NCI-H748 (cell line): ENCODE measurements around the gene MIPOL1.
"Not testable (repeated sequence)": the region's sequence is repeated elsewhere in the genome, so short reads cannot be mapped to it uniquely, and the experiment has no call there.

Source experiments
- DNase-seq: peaks from one replicate; lab custom pipeline; 2025; ENCODE audit not compliant: unreplicated experiment; lab: John Stamatoyannopoulos, UW

The MIPOL1 gene

DNA sequence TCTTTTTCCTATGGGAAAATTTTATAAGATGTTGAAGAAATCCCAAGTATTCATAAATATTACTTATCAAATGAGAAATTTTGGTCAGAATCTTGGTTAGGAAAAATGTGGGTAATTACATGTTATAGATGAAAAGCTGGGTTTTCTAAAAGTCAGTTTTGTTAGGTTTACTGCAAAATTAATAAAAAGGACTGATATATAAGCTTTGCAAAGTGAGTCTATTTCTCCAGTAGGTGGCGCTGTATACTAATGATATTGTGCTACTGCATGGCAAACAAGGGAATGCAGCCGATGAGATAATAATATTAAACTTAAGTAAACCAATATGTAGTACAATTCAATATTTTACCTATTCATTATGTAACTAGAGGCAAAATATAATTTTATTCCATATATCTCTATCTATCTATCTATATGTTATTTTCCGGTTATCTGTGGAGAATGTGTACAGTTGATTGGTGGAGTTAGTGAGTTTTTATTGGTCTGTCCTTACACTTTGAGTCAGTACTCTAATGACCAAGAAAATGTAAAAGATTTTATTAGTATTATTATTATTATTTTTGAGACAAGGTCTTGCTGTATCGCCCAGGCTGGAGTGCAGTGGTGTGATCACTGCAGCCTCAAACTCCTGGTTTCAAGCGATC is 32.9 kb downstream of the MIPOL1 start:
- DNase-seq: peak; percentile 81

DNA sequence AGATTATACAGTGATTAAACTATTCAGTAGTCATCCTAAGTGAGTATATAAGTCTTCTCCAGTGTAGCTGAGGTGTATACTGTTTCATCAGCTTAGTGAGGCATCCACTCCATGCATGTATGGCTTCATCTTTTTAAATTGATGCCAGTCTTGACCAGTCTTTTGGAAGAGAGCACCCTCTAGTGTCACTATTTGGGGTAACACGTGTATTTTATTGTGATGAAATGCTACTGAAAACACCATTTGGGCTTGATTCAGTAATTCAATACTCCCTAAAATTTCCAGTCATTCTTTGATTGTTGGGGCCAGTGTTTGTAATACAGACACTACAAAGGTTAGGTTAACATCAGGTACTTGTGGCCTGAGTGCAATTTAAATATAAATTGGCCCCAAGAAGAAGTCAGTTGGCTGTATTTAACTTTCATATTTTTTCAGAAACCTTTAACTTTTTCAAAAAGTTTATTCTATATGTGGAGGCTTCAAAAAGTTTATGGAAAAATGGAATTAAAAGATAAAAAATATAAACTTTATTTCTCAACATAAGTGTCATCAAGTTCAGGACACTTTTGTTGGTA is 35.3 kb downstream of the MIPOL1 start:
- DNase-seq: peak; percentile 73

DNA sequence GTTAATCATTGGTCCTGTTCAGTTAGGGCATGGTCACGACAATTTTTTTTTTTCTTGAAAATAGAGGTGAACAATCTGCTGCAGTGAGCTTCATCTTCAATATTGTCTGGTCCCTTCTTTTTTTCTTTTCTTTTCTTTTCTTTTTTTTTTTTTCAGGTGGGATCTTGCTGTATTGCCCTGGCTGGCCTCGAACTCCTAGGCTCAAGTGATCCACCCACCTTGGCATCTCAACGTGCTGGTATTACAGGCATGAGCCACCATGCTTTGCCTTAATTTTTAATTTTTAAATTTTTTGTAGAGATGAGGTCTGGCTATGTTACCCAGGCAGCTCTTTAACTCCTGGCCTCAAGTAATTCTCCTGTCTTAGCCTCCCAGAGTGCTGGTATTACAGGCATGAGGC is 36.5 kb downstream of the MIPOL1 start:
- DNase-seq: no peak

DNA sequence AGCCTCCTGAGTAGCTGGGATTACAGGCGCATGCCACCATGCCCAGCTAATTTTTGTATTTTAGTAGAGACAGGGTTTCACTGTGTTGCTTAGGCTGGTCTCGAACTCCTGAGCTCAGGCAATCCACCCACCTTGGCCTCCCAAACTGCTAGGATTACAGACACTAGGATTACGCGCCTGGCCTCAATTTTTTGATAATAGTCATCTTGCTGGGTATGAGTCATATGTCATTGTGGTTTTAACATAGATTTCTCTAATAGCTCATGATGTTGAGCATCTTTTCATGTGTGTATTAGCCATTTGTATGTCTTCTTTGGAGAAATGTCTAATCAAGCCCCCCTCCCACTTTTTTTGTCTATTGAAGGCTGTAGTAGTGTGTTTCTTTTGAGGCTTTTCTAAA is 38.3 kb downstream of the MIPOL1 start:
- not testable (repeated sequence) for DNase-seq

DNA sequence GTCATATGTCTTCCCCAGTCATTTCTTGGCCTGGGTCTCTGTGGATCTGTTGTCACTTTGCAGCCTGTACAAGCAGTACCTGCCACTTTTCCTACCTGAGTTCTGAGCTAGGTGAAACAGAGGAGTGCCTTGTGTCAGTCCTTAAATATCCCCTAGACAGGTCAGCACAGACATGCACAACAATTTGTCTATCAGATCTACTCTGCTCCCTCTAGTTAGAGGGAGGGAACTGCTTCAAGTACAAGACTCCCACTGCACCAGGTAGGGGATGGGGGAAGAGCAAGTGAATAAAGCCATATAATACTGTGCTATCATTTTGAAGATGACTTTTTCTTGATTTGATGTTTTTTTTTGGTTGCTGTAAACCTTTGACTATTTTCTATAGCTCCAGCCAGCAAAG is 39.4 kb downstream of the MIPOL1 start:
- no peak for DNase-seq

DNA sequence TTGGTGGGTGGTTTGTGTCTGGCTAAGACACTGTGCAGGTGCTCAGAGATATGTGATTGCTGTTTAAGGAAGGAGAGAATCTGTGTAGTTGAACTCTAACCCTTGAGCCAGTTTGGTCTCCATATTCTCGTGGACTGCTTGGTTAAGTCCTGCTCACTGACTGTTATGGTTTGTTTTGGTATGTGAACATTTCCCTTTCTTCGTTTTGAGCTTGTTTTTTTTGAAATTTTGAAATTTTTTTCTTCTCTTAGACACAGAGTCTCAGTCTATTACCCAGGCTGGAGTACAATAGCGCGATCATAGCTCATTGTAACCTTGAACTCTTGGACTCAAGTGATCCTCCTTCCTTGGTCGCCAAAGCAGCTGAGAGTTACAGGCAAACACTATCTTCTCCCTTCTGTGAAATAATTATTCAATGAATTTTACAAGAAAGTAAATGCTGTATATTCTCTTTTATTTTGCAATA is 40.0 kb downstream of the MIPOL1 start:
- DNase-seq: no peak

DNA sequence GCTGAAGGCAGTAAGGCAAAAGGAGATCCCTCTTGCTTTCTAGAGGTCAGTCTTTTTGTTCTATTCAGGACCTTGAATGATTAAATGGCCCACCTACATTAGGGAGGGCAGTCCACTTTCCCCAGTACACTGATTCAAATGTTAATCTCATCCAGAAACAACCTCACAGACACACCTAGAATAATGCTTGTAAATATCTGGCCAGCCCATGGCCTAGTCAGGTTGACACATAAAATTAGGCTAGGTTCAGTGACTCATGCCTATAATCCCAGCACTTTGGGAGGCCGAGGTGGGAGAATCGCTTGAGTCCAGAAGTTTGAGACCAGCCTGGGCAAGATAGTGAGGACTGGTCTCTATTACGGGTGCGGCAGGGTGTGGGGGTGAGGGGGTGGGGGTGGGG is 43.5 kb downstream of the MIPOL1 start:
- DNase-seq: no peak

DNA sequence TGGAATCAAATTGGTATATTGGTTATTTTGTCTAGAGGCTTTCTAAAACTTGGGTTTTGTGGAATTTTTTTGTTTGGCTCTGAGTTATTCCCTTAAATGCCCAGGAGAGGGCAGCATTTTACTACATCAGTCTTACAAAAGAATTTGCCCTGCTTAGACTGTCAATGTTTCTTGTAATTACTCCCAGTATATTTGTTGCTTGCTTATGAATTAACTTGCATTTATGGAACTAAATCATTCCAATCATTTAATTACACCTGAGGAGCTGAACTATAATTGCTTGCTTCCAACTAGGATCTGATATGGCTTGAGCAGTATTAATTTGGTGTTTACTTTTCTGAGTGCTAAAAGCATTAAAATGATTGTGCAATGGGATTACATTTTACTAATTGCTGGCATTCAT is 48.7 kb downstream of the MIPOL1 start:
- peak; percentile 89 for DNase-seq

DNA sequence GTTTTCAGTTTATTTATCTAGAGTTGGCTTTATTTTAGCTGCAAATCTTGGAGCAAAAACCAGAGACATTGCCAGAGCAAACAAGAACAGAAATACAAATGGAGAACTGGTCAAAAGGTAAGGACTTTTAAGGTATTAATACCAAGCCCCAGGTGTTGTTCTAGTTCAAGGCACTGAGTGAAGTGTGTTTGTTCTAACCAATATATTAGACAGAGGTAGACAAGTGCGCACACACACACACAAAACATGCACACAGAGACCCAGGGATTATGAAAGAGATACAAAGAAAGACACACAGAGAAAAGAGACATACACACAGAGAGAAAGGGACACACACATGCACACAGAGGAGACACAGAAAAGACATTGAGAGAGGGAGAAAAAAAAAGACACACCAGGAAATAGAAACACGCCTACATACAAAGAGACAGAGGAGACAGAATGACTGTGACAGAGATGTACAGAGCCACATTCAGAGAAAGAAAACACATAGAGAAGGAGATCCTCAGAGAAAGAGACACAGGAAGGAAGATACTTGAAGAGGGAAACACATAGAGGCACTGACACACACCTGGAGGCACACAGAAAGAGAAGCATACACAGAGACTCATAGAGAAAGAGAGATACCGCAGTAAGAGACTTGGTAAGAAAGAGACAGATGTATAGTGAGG is 50.2 kb downstream of the MIPOL1 start:
- DNase-seq: peak; percentile 91

DNA sequence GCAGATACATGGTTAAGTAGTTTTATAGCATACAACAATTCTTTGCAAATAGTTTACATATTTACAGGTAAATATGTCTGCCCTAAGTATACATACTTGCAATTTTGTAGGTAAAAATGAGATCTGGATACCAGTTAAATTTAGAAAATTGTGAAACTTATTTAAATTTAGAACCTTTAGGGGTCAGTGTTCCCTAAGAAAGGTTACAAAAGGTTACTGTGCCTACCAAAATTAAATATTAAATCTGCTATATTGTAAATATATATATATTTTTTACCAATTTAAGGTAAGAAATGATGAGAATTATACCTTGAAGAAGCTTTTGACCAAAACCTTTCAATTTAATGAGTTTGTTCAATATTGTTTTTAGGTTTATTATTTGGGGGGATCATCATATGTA is 54.0 kb downstream of the MIPOL1 start:
- peak; percentile 38 for DNase-seq

DNA sequence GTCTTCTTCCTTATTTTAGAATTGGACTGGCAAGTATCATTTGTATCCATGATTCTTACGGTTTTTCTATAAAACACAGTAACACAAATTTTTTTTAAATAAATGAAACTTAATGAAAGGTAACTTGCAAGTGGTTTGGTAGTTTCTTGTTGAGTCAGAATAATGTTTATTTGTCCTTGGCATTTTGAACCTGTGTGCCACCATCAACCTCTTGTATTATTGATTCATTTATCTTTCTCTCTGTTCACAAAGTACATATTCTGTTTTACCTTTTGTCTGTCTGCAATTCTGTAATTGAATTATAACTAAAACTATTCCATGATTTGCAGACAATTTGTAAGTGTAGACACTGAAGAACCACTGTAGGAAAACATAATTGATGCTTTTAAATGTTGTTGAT is 54.7 kb downstream of the MIPOL1 start:
- DNase-seq: no peak

DNA sequence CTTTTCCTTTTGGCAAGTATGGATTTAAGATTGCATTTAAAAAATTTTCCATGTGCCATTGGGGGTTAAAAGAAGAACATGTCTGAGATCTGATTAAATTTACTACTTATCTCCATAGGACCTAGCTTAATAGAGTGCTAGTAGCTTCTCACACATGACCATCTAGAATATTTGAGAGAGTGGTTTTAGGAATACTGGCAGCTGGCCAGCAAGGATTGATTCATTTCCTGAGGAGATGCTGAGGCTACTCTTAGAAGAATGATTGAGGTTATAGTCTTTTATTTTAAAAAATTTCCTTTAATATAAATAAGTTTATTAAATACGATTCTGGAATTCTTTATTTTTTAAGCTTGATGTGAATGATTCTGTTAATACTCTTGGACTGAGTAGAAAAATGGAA is 56.2 kb downstream of the MIPOL1 start:
- peak; percentile 70 for DNase-seq

DNA sequence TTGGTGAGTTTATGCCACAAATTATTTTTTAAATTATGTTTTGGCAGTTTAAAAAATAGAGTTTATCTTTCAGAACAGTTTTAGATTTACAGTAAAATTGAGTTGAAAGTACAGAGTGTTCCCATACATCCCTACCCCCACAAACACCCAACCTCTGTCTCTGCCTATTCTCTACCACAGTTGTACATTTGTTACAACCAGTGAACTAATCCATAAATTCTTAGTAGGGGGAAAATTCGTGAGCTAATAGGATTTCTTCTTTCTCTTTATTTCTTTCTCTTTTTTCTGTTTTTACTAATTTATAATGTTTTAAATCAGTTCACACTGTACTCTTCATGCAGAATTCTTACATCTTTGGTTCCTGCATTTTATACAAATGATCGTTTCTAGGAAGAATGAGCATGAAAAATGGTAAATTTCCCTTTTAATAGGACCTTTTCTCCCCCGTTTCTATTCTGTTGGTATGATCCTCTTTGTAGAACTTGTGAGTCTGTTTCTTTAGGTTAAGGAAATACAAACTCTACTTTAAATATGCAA is 56.7 kb downstream of the MIPOL1 start:
- peak; percentile 33 for DNase-seq

DNA sequence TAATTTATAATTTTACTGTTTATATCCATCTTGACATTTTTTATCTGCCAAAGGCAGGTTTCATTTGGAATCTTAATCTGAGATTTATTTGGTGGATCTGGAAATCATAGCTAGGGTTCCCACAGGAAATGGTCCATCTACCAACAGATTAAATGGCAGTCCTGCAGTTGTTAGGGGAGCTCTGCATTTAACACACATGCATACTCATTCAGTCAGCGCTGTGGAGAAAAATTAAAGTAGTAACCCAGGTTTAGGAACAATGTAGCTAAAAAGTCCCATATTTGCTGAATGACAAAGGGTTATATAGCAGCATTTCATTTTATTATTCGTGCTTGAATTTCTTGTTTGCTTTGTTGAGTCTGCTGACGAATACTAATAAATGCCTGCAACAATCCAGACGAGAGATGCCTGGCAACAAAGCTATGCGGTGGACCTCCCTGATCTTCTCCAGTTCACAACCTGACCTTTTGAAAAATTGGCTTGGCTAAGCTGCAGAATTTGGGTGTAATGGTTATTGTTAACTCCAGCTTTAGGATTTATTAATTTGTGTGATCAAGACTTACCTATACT is 59.8 kb downstream of the MIPOL1 start:
- peak; percentile 84 for DNase-seq

DNA sequence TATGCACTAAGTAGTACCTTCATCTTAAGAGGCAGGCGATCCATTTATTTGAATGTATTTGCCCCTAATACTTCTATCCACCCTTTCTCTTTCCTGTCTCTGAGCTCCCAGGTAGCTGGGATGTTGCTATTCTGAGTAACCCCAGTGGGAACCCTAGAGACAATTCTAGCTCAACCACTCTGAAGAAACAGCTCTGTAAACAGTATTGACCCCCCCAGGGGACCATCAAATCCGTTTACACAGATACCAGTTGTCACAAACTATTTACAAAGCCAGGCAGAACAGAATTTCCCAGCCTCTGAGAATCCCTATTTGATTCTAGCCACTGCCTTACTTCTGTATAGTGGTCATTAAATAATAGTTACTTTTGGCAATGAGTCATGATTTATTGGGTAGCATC is 64.9 kb downstream of the MIPOL1 start:
- peak; percentile 90 for DNase-seq

DNA sequence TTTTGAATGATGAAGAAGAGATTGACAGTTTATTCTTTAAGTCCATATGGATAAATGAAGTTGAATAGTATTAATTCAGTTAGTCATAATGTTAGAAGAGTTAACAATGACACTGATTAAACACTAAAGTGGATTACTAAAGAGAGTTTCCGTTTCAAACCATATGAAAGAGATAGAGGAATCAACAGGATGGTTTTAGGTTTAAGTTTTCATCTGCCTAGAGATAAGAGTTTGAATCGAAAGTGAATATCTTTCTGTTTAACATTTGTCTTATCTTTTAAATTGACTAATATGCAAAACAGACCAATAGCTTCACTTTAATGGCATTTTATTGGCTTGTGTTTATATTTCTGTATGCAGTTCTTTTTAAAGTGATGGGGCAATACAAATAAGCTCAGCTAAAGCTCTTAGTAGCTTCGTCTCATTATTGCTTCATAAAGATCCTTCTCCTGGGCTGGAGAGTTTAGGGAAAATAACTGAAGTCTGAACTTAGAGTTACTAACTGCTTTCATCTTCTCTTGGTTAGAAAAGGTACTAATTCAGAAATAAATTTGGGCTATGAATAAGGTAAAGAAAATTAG is 66.0 kb downstream of the MIPOL1 start:
- no peak for DNase-seq

DNA sequence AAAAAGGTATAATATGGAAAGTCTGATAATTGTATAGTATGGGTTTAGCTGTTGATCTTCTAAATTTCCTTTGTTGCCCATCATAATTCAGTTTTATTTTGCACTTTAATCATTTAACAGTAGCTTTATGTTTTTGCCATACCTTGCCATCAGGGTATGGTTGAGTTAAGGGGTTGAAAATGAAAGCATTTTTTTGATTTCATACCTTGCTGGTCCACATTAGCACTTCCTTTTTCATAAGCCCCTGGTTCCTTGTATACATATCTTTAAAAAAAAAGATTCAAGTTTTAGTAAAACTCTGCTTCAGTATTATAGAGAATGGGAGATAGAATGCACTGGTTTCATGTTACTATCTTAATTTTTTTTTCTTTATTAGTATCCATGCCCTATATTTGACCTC is 71.1 kb downstream of the MIPOL1 start:
- no peak for DNase-seq

DNA sequence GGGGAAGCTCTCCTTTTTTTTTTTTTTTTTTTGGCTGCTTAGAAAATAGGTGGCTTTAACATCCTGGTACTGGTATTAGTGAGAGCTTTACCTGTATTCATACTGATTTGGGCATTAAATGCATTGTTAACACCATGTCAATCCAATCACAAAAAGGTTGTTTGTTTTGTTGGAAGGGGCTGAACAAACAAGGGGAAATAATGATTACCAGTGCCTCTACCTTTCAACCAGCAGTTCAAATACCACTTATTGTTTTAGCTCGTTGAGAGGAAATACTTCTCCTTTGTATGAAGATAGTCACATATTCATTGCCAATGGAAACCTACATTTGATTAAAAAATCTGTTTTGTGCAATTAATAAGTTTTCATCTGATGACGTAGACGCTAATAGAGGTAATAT is 72.9 kb downstream of the MIPOL1 start:
- DNase-seq: peak; percentile 96

DNA sequence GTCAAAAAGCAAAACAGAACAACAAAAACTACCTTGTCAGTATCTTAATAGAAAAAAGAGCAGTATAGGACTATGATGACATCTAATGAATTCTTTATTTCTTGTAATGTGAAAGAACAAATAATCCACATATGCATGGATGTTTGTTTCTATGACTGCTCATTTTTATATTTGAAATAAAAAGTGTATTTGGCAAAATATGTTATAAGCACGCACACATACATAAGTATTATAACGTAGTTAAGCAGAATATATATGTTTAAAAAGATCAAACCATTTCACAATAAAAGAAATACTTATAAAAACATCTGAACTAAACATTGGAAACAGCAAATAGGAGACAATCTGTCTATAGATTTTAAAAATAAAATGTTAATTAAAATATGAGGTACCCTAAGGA is 74.8 kb downstream of the MIPOL1 start:
- no peak for DNase-seq

DNA sequence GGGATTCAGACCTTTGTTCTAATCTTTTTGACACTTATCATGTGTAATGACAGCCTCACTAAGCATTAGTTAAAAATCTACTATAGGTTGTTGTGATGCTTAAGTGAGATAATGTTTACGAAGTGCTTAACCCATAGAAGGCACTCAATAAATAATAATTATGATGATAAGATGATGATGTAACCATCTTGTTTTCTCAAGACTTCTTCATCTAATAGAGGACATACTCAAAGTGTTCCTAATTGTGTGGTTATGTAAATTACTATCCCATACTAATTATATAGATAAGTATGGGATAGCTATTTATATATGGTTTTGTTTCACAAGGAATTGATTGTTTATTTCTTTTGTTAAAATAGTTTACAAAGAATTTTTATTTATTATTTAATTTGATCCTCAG is 76.9 kb downstream of the MIPOL1 start:
- no peak for DNase-seq

DNA sequence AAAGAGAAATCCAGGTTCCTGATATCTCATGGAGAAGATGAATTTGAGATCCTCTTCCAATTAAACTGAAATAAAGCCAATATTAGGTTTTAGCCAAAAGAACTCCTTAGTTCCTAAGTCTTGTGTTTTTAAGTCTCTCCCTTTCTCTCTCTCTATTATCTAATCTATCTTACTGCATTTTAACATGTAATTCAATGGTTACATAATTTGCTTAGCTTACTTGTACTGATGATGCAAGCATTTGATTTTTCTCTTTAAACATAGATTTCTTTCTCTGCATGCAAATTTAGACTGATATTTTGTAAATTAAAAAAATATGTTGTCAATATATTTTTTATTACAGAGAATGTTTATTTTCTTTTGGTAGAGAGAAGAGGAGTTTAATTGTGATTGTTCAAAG is 78.2 kb downstream of the MIPOL1 start:
- no peak for DNase-seq
